ENCODE data around the gene ZNF732.
"Not testable (repeated sequence)": the region's sequence is repeated elsewhere in the genome, so short reads cannot be mapped to it uniquely, and the experiment has no call there.

ZNF732 gene

GRCh38 chr4:304969-305680 lies at the start of gene ZNF732:
ZNF732 (minus strand) TSS chr4:305474; CDS start chr4:305310, 164 bp downstream.
- DNase-seq (ENCODE audit: low read depth), result no peak

DNA sequence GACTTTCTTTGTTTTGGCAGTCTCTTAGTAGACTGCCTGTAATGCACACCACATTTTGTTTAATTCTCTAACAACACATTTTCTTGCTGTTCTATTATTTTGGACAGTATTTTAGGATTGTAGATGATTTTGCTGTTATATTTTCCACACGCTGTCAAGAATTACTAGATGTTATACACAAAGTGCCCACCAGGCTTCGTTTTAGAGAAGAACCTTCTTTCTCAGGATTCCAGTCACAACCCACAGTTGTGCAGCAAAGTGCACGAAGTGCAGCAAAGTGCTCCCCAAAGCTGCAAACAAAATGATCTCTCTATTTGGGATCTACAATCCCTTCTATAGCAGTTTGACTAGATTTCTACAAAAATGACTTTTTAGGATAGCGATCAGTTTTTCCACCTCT lies 34.7 kb upstream of the ZNF732 start:
- DNase-seq (ENCODE audit: low read depth), result no peak

GRCh38 chr4:338759-339097 lies 33.5 kb upstream of the ZNF732 start:
- no peak for DNase-seq (ENCODE audit: low read depth)

DNA sequence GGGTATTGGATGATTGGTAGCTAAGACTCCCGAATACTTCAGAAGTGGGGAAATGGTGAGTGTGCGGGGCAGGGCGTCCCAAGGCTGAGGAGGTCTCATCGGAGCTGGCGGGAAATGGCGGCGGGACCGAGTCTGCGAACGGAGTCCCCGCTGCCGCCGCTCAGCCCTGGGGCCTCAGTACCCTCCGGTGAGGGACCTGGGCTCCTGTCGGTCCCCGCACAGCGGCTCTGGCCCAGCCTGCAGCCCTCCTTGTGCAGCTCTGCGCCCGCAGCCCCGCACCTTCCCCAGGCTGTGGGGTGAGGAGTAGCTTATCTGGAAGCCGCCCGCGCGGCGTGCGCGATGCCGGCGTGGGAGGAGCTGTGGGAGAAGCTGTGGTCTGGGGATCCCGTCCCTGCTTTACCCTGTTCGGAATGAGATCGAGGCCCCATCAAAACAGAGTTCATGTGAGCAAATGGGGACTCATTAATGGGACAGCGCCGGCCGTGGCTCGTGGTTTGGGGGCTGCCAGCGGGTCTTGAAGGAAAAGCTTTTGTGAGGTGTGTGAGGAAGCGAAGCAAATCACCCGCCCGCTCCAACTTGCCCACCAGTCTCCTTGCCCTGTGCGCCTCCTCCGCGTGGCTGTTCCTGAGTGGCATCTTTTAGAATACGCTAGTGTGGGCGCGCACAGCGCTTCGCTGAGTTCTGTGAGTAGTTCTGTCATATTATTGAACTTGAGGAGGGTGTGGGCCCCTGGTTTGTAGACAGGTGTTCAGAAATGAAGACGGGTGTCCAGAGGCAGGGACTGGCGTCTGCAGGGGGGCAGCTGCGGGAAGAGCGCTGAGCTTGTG lies 32.9 kb upstream of the ZNF732 start:
- DNase-seq (ENCODE audit: low read depth), result peak; percentile 60

DNA sequence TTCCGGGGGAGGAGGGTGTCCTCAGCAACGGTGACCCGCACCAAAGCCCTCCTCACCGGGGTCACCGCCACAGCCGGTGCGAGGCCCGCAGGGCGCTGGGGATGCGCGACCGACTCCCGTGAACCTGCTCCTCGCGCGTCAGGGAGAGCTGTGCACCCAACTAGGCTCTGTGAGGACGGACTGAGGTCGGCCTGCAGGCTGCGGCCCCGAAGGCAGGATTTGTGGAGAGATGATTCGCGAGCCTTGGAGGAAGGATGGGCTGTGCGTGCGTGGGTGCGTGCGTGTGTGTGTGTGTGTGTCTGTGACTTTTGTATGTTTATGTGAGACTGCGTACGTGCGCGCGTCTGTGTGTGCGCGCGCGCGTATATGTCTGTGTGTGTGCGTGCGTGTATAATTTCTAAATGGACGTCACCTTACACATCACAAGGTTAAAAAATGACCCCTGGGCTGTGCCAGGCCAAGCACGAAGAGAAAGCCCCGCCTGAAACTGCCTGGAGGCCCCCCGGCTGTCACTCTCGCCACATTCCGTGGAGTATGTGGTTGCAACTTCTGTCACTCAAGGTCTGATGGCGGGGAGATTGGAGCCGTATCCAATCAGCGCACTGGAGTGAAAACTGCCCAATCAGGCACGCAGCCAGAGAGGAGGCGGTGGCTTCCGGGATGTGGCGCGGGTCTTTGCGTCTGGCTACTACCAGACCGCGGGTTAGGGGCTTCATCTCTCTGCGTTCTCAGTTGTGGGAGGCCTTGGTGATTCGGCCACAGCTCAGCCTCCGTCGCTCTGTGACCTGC lies 32.1 kb upstream of the ZNF732 start, which contains the start of gene ZNF141:
ZNF141 (plus strand) TSS at position 672 of the 789 bp plus-strand sequence. CDS start 170 bp downstream, outside the sequence.
- peak; percentile 83 for DNase-seq (ENCODE audit: low read depth)

- no peak for DNase-seq (ENCODE audit: low read depth)
Observed at GRCh38 chr4:336893-337142, 31.5 kb upstream of the ZNF732 start.

DNA sequence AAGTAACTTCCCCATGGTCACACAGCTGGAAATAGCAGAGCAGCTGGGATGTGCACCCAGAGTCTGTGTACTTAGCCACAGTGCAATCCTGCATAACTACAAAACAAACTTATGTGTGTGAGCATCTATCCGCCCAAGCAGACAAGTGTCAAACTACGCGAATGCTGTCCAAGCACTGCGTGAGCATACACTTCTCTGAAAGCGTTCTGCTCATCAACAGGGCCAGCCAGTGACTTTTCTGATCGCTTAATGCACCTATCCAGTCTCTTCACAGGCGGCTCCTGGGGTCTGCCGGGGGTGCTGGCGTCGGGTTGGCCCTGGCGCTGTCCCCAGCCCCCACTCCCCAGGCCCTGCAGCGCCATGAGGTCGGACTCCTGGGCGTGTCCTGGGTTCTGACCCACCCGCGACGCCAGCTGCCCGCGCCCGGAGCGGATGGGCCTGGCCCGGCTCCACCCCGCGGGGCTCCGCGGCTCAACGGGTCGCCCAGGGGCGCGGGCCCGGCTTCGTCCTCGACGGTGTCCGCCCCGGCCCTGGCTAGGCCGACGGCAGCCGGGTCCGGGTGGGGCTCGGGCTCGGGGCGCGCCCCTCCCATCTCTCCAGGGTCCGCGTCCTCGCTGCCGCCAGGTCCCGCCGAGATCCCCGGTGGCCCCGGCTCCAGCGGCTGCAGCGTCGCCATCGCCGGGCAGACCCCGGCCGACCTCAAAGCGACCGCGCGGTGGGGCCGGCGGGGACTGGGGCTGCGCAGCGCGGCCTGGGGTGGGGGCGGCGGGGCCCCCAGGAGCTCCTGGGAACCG lies 31.0 kb upstream of the ZNF732 start:
- DNase-seq (ENCODE audit: low read depth), result no peak

GRCh38 chr4:335515-335914 lies 30.2 kb upstream of the ZNF732 start:
- no peak for DNase-seq (ENCODE audit: low read depth)

DNA sequence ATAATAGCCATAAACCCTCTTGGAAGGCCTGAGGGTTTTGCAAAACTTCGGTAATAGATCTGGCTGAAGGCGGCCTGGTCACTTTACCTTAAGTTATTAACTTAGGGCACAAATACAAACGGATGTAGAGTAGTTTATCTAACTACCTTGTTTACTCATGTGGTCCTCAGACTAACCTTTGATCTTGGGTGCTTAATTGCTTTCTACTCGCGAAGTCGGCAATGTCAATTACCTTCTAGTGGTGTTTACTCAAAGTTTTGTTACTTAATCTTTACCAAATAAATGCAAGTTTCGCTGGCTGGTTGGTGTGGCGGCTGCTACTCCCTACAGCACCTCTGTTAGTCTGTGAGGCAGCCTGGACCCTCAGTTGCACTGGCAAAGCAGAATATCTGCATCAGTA lies 23.5 kb upstream of the ZNF732 start:
- no peak for DNase-seq (ENCODE audit: low read depth)

DNA sequence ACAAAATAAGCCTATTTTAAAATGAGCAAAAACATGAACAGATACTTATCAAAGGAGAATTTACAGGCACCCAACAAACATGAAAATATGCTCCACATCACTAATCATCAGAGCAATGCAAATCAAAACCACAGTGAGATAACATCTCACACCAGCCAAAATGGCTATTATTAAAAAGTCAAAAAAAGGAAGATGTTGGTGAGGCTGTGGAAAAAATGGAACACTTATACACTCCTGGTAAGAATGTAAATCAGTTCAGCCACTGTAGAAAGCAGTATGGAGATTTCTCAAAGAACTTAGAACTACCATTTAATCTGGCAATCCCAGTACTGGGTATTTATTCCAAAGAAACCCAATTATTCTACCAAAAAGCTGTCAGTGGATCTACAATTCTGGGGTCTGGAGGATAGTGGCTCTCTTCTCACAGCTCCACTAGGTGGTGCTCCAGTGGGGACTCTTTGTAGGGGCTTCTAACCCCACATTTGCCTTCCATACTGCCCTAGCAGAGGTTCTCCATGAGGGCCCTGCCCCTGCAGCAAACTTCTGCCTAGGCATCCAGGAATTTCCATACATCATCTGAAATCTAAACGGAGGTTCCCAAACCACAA lies 9.1 kb upstream of the ZNF732 start:
- no peak for DNase-seq (ENCODE audit: low read depth)

- no peak for DNase-seq (ENCODE audit: low read depth)
Observed at GRCh38 chr4:309807-310206, 4.5 kb upstream of the ZNF732 start.

DNA sequence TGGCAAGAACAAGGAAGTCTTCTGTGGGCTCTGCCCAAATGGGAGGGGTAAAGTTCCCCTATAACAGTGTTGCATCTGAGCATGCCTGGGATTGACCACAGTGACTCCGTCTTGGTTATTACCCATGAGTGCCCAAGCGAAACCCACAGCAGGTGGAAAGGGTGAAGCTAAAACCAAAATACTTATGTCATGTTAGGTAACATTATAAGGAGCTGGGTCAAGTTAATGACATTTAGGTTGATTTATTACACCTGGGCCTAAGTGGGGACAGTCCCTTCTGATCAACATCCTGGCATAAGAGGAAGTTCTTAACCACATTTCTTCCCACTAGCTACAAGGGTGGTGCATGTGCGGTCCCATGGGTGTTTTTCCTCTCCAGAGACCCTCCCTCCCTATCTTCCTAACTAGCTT lies 1.3 kb upstream of the ZNF732 start:
- no peak for DNase-seq (ENCODE audit: low read depth)

- DNase-seq (ENCODE audit: low read depth), result not testable (repeated sequence)
Observed at GRCh38 chr4:304516-304915, 758 bp downstream of the ZNF732 start.

- no peak for DNase-seq (ENCODE audit: low read depth)
Observed at GRCh38 chr4:302381-302780, 2.9 kb downstream of the ZNF732 start.

DNA sequence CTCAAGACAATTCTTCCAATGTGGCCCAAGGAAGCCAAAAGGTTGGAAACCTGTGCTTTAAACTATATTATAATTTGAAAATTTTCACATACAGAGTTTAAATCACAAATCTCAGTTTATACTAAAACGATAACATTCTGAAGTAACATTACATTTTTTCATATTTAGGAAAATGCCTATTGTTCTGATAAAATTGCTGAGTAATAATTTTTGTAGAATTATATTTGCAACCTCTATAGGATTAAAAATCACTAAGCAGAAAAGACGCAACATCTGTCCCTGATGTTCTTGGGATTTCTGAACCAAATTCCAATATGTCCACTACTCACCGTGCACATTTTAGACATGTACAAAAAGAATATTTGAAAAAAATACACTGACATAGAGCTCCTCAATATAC lies 10.5 kb downstream of the ZNF732 start:
- no peak for DNase-seq (ENCODE audit: low read depth)

DNA sequence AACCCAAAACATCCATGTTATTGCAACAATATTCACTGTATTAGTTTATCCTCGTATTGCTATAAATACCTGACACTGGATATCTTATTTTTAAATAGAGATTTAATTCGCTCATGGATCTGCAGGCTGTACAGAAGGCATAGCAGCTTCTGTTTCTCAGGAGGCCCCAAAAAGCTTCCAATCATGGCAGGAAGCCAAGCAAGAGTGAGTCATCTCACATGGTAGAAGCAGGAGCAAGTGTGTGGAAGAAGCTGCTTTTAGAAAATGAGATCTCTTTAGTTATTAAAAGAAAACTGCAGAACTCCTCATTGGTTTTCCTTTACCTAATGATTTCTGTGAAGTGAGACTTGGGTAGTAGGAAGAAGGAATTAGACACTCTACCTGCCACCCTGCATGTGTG lies 16.4 kb downstream of the ZNF732 start:
- no peak for DNase-seq (ENCODE audit: low read depth)

DNA sequence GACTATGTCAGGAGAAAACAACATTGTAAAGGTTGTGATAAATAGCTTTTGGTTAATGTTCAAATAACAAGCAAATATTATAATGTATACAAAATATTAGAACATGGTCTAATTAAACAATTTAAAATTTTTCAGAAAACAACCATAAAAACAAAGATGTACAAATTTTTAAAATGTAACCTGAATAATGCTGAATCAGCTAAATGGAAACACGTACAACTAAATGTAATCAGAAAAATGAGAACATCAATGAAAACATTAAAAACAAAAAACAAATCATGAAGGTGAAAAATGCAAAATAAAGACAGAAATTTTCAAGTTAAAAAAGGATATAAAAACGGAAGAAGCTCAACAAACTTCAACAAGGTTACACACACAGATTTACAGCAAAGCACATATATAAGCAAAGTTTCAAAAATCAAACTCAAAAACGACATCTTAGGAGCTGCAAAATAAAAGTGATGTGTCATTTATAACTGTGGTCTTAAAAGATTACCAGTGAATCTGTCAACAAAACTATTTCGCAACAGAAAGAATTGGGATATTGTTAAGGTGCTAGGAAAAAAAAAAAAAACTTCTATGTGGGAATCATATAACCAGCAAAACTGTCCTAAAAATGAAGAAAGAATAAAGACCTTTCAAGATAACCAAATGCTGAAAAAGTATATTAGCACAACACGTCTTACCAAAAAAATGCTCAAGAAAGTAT lies 31.8 kb downstream of the ZNF732 start:
- DNase-seq (ENCODE audit: low read depth), result no peak

DNA sequence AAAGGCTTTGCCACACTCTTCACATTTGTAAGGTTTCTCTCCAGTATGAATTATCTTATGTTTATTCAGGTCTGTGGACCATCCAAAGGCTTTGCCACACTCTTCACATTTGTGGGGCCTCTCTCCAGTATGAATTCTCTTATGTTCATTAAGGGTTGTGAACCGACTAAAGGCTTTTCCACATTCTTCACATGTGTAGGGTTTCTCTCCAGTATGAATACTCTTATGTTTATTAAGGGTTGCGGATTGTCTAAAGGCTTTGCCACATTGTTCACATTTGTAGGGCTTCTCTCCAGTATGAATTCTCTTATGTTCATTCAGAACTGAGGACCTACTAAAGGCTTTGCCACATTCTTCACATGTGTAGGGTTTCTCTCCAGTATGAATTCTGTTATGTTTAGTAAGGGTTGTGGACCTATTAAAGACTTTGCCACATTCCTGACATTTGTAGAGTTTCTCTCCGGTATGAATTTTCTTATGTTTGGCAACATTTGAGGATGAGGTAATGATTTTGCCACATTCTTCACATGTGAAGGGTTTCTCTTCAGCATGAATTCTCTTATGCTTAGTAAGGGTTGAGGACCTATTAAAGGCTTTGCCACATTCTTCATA lies 33.7 kb downstream of the ZNF732 start:
- no peak for DNase-seq (ENCODE audit: low read depth)

DNA sequence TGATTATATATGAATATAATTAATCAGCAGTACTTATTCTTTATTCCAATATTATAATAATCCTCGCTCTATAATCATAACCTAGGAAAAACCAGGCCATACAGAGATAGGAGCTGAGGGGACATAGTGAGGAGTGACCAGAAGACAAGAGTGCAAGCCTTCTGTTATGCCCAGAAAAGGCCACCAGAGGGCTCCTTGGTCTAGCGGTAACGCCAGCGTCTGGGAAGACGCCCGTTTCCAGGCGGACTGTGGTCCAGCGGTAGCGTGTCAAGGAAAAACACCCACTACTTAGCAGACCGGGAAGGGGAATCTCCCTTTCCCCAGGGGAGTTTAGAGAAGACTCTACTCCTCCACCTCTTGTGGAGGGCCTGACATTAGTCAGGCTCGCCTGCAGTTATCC lies 46.0 kb downstream of the ZNF732 start:
- DNase-seq (ENCODE audit: low read depth), result not testable (repeated sequence)

- DNase-seq (ENCODE audit: low read depth), result no peak
Observed at GRCh38 chr4:256492-256891, 48.8 kb downstream of the ZNF732 start.

Data from stimulated activated CD4-positive, alpha-beta T cell treated with anti-CD3 and anti-CD28 coated beads, Interleukin-2, amount 100 ng/mL, for 4 hours (primary cell).